HUES48 (cell line): ENCODE measurements around the gene C1orf35.

ENCODE experiments used
- H3K27ac ChIP-seq: one replicate; pipeline ENCODE4 v1.7.0; 2013; ENCODE audit warnings: low read depth, low read length, inconsistent platforms
- H3K27me3 ChIP-seq: 2 replicates; pipeline ENCODE4 v1.6.1; 2013; ENCODE audit warnings: mild to moderate bottlenecking, low read length; ENCODE audit not compliant: control insufficient read depth, insufficient read depth
- H3K36me3 ChIP-seq: 2 replicates; pipeline ENCODE4 v1.6.1; 2013; ENCODE audit warnings: low read length; ENCODE audit not compliant: control insufficient read depth, insufficient read depth
- H3K4me1 ChIP-seq: 2 replicates; pipeline ENCODE4 v1.6.1; 2013; ENCODE audit warnings: mild to moderate bottlenecking, low read length; ENCODE audit not compliant: control insufficient read depth, insufficient read depth
- H3K4me3 ChIP-seq: 2 replicates; pipeline ENCODE4 v1.5.1; 2013; ENCODE audit warnings: mild to moderate bottlenecking, low read depth, low read length
- H3K9ac ChIP-seq: 2 replicates; pipeline ENCODE4 v1.6.1; 2013; ENCODE audit warnings: mild to moderate bottlenecking, low read depth, low read length, moderate library complexity
- H3K9me3 ChIP-seq: 2 replicates; pipeline ENCODE4 v1.6.1; 2013; ENCODE audit warnings: low read length; ENCODE audit not compliant: control insufficient read depth, insufficient read depth

C1orf35 gene

GRCh38 chr1:228101614-228101993 is 1.5 kb downstream of the C1orf35 start:
- Histone ChIP-seq H3K9ac (no peak overlapping the region), H3K4me3 (peak overlapping the region; percentile 81), H3K4me1 (no peaks in the 10 kb centered on the region), H3K27me3 (no peaks in the 10 kb centered on the region), H3K27ac (no peak overlapping the region), H3K9me3 (no peaks in the 10 kb centered on the region), H3K36me3 (peaks cover 54% of the 10 kb centered on the region)

GRCh38 chr1:228100822-228101613 is 2.1 kb downstream of the C1orf35 start:
- H3K36me3 ChIP-seq: peaks cover 48% of the 10 kb centered on the region
- H3K27me3 ChIP-seq: no peaks in the 10 kb centered on the region
- no peak overlapping the region for H3K27ac ChIP-seq
- H3K4me3 ChIP-seq: no peak overlapping the region
- H3K9me3 ChIP-seq: no peaks in the 10 kb centered on the region
- H3K4me1 ChIP-seq: no peaks in the 10 kb centered on the region
- no peak overlapping the region for H3K9ac ChIP-seq

GRCh38 chr1:228099331-228099732 is 3.8 kb downstream of the C1orf35 start:
- no peaks in the 10 kb centered on the region for H3K4me1 ChIP-seq
- no peak overlapping the region for H3K4me3 ChIP-seq
- no peaks in the 10 kb centered on the region for H3K9me3 ChIP-seq
- no peak overlapping the region for H3K27ac ChIP-seq
- H3K36me3 ChIP-seq: peaks cover 44% of the 10 kb centered on the region
- H3K9ac ChIP-seq: no peak overlapping the region
- no peaks in the 10 kb centered on the region for H3K27me3 ChIP-seq

GRCh38 chr1:228098323-228098931 is 4.7 kb downstream of the C1orf35 start:
- H3K27me3 ChIP-seq: no peaks in the 10 kb centered on the region
- no peaks in the 10 kb centered on the region for H3K9me3 ChIP-seq
- H3K9ac ChIP-seq: no peak overlapping the region
- H3K4me1 ChIP-seq: no peaks in the 10 kb centered on the region
- no peak overlapping the region for H3K27ac ChIP-seq
- no peak overlapping the region for H3K4me3 ChIP-seq
- peaks cover 44% of the 10 kb centered on the region for H3K36me3 ChIP-seq

GRCh38 chr1:228097333-228098081 is 5.6 kb downstream of the C1orf35 start:
- H3K27me3 ChIP-seq: no peaks in the 10 kb centered on the region
- H3K36me3 ChIP-seq: peaks cover 44% of the 10 kb centered on the region

GRCh38 chr1:228096416-228097332 is 6.5 kb downstream of the C1orf35 start:
- H3K4me3 ChIP-seq: no peak overlapping the region
- no peak overlapping the region for H3K27ac ChIP-seq
- no peaks in the 10 kb centered on the region for H3K9me3 ChIP-seq
- no peaks in the 10 kb centered on the region for H3K4me1 ChIP-seq
- H3K36me3 ChIP-seq: peaks cover 44% of the 10 kb centered on the region
- H3K9ac ChIP-seq: no peak overlapping the region
- H3K27me3 ChIP-seq: no peaks in the 10 kb centered on the region

More at GRCh38 chr1:228097333-228098081, 5.6 kb downstream of the C1orf35 start:
- H3K9ac ChIP-seq: no peak overlapping the region
- no peak overlapping the region for H3K27ac ChIP-seq
- H3K9me3 ChIP-seq: no peaks in the 10 kb centered on the region
- no peak overlapping the region for H3K4me3 ChIP-seq
- H3K4me1 ChIP-seq: no peaks in the 10 kb centered on the region

GRCh38 chr1:228095938-228096337 is 7.2 kb downstream of the C1orf35 start:
- no peak overlapping the region for H3K4me3 ChIP-seq
- H3K9ac ChIP-seq: no peak overlapping the region
- no peaks in the 10 kb centered on the region for H3K9me3 ChIP-seq
- no peaks in the 10 kb centered on the region for H3K4me1 ChIP-seq
- no peaks in the 10 kb centered on the region for H3K27me3 ChIP-seq
- H3K36me3 ChIP-seq: peaks cover 40% of the 10 kb centered on the region
- no peak overlapping the region for H3K27ac ChIP-seq

- Histone ChIP-seq H3K4me1 (no peaks in the 10 kb centered on the region), H3K27ac (no peak overlapping the region), H3K9ac (no peak overlapping the region), H3K4me3 (no peak overlapping the region), H3K27me3 (no peaks in the 10 kb centered on the region), H3K9me3 (no peaks in the 10 kb centered on the region), H3K36me3 (peaks cover 36% of the 10 kb centered on the region)
Measured at GRCh38 chr1:228095161-228095560, 8.0 kb downstream of the C1orf35 start.

- no peaks in the 10 kb centered on the region for H3K4me1 ChIP-seq
- no peaks in the 10 kb centered on the region for H3K27me3 ChIP-seq
- H3K36me3 ChIP-seq: peaks cover 30% of the 10 kb centered on the region
- H3K9me3 ChIP-seq: no peaks in the 10 kb centered on the region
- no peak overlapping the region for H3K9ac ChIP-seq
- H3K4me3 ChIP-seq: no peak overlapping the region
- no peak overlapping the region for H3K27ac ChIP-seq
Measured at GRCh38 chr1:228094432-228095016, 8.6 kb downstream of the C1orf35 start.
